Right atrium auricular region (tissue), 2 donors: ENCODE data around the gene SIX2. TPM values are rescaled to one million over a fixed set of nuclear protein-coding genes. Genes with fewer than 3 reads are reported as not detected.

ENCODE experiments used
- DNase-seq: peaks from one replicate; pipeline ENCODE4 v3.0.0-alpha.2; 2019; ENCODE audit warnings: low spot score
- H3K27ac ChIP-seq, 2 donors: fragments of 200-600 bp; sonication (generic); 1 replicate in 1 of 2; 2 replicates in 1 of 2; pipeline ENCODE4 v1.5.1; 2016 to 2019
- H3K27me3 ChIP-seq, 2 donors: fragments of 200-600 bp; sonication (generic); one replicate each; pipeline versions ENCODE4 v1.5.1 to v1.6.0; 2017 to 2019
- H3K36me3 ChIP-seq: fragments of 200-600 bp; sonication (generic); one replicate; pipeline ENCODE4 v1.5.1; 2016
- H3K4me1 ChIP-seq, 2 donors: fragments of 200-600 bp; sonication (generic); one replicate each; pipeline versions ENCODE4 v1.5.1 to v1.6.0; 2017 to 2019
- H3K4me3 ChIP-seq, 2 donors: fragments of 200-600 bp; sonication (generic); 1 replicate in 1 of 2; 2 replicates in 1 of 2; pipeline ENCODE4 v1.5.1; 2017 to 2019; ENCODE audit warnings: mild to moderate bottlenecking in 1 of 2, moderate library complexity in 1 of 2
- H3K9me3 ChIP-seq, 2 donors: fragments of 200-600 bp; sonication (generic); one replicate each; pipeline ENCODE4 v1.5.1; 2019
- total RNA-seq, 2 donors: library from RNA; depleted of rRNA; stranded (reverse); fragments of >200 nt; gene quantifications; one replicate each; pipeline ENCODE4 v1.1.0, GENCODE V29; 2016
- TF ChIP-seq, protein P1 (sequence below), 2 donors: fragments of 200-600 bp; sonication (generic); IDR thresholded peaks; one replicate each; pipeline ENCODE4 v1.5.1; 2019; ENCODE audit warnings: antibody characterized with exemption in 2 of 2

SIX2 gene
- 1 to 10 TPM; 1.1 to 2.3 TPM for total RNA-seq

DNA sequence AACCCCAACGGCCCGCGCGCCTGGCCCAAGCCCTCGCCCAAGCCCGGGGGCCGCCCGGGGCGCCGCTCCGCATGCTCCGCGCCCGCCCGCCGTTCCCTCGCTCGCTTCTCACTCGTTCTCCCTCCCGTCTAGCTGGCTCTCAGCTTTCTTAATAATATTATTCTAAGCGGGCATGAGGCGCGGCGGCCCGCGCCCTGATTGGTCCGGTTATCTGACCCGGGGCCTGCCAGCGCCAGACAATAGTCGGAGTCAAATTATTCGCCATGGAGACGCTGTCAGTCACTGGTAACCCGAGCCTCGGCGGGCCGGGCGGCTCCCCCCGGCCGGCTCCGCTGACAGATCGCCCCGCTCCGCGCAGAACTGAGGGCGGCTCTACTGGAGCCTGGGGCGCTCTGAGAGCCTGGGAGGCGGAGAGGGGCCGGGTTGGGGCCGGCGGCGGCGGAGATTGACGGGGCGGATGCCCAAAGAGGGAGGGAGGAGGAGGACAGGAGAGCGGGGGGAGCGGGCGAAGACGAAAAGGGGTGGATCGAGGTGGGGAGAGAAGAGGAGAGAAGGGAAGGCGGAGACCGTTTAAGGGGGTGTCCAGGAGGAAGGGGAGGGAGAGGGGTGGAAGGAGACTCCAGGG lies at the start of gene SIX2:
SIX2 (minus strand) TSS at position 150 of the 625 bp plus-strand sequence. CDS start 342 bp downstream, outside the sequence.
- Histone ChIP-seq H3K4me1 (peaks cover 0 to 76% of the 10 kb centered on the region in 2 donors), H3K36me3 (no peaks in the 10 kb centered on the region), H3K4me3 (peak within 1 kb of the TSS; percentile 38 to 55), H3K27me3 (peaks cover 20 to 35% of the 10 kb centered on the region in 2 donors), H3K27ac (peak within 1 kb of the TSS; percentile 73 to 75), H3K9me3 (no peaks in the 10 kb centered on the region)
- TF ChIP-seq, protein P1, sequence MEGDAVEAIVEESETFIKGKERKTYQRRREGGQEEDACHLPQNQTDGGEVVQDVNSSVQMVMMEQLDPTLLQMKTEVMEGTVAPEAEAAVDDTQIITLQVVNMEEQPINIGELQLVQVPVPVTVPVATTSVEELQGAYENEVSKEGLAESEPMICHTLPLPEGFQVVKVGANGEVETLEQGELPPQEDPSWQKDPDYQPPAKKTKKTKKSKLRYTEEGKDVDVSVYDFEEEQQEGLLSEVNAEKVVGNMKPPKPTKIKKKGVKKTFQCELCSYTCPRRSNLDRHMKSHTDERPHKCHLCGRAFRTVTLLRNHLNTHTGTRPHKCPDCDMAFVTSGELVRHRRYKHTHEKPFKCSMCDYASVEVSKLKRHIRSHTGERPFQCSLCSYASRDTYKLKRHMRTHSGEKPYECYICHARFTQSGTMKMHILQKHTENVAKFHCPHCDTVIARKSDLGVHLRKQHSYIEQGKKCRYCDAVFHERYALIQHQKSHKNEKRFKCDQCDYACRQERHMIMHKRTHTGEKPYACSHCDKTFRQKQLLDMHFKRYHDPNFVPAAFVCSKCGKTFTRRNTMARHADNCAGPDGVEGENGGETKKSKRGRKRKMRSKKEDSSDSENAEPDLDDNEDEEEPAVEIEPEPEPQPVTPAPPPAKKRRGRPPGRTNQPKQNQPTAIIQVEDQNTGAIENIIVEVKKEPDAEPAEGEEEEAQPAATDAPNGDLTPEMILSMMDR (IDR thresholded peaks at IDR 0.05): no peak
- DNase-seq: peak; percentile 96

DNA sequence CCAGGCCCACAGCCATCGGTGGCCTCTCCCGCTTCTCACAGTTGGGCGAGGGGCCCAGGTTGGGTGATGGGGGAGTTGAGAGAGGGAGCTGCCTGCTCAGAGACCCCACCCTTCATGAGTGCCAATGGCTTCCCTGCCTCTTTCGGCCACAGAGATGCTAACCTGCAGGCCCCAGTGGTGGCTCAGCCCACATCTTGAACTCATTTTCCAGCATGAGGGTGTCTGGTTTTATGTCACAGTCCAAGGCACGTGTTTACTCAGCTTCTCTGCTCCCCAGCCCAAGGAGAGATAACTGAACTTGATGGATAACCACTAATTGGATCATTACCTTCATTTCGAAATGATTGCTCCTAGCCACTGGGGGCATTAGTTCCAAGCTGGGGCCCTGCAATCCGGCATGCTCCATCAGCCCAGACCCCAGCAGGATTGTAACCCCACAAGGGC lies 45.9 kb upstream of the SIX2 start:
- no peak for DNase-seq
- TF ChIP-seq, protein P1 (IDR thresholded peaks at IDR 0.05): no peak

DNA sequence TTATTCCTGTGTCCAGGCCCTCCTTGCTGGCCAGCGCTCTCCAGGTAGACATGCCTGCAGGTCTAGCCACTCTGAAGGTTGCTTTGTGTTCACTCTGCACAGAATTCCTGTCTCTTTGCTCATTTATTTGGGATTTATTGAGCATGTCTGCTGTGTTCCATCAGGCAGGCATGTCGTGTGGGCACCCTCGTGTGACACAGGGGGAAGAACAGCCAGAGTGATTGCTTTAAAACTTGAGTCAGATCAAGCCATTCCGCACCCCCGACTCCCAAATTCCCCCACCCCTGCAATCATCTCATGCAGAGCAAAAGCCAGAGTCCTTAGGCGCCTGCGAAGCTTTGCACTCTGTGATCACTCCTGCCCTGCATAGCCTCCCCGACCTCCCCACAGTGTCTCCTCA lies 44.7 kb upstream of the SIX2 start:
- H3K9me3 ChIP-seq: no peaks in the 10 kb centered on the region
- DNase-seq: no peak
- H3K4me1 ChIP-seq: no peaks in the 10 kb centered on the region
- TF ChIP-seq, protein P1 (IDR thresholded peaks at IDR 0.05): no peak
- H3K27me3 ChIP-seq: no peaks in the 10 kb centered on the region
- no peak overlapping the region for H3K4me3 ChIP-seq
- H3K36me3 ChIP-seq: no peaks in the 10 kb centered on the region
- no peak overlapping the region for H3K27ac ChIP-seq

More for the DNA sequence above, 45.9 kb upstream of the SIX2 start:
- no peaks in the 10 kb centered on the region for H3K4me1 ChIP-seq
- no peak overlapping the region for H3K27ac ChIP-seq
- no peaks in the 10 kb centered on the region for H3K9me3 ChIP-seq
- H3K4me3 ChIP-seq: no peak overlapping the region
- no peaks in the 10 kb centered on the region for H3K36me3 ChIP-seq
- H3K27me3 ChIP-seq: no peaks in the 10 kb centered on the region

DNA sequence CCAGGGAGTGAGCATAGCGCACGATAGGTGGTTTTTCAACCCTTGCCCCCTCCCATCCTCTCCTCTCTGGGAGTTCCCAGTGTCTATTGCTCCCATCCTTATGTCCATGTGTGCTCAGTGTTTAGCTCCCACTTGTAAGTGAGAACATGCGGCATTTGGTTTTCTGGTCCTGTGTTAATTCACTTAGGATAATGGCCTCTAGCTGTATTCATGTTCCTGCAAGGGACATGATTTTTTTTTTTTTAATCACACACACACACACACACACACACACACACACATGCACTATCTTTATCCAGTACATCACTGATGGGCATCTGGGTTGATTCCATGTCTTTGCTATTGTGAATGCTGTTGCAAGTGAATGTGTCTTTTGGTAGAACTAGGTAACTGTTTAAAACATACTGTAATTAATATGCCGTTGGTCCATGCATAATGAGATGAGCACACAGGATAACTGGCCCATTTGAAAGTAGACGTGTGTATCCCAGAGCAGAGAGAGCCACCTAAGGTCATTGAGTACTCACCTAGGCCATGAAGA lies 43.2 kb upstream of the SIX2 start:
- Histone ChIP-seq H3K4me1 (no peaks in the 10 kb centered on the region), H3K27ac (no peak overlapping the region), H3K9me3 (no peaks in the 10 kb centered on the region), H3K36me3 (no peaks in the 10 kb centered on the region), H3K27me3 (no peaks in the 10 kb centered on the region), H3K4me3 (no peak overlapping the region)
- TF ChIP-seq, protein P1 (IDR thresholded peaks at IDR 0.05): no peak
- DNase-seq: no peak

DNA sequence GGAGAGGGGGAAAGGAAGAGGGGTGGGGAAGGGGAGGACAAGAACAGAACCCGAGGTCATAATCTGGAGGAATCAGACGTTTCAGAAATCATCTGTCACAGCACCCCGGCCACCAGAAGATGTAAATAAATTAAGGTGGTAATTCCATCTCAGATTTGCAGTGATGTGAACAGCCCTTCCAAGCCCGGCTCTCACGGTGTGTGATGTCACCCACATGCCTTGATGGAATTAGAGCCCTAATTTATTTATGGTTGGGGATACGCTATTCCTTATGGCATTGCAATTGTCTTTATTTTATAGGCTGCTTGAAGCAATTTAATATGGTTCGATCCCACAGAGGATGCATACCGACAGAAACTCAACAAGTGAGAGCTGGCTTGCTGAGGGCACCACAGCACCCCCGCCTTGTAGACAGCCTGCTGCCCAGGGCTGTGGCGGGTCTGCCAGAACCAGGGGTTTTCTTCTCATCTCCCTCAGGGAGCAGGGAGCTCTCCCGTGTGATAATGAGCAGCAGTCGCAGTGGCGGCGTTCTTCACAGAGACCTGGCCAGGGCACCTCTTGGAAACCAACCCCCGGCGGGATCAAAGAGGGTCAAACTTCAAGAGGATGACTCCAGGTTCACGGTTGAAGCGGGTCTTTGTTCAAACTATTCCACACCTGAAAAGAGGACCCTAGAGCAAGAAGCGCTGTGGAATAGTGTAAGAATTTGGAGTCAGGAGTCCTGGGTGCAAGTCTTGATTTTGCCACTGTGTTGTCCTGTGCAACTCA lies 40.5 kb upstream of the SIX2 start:
- Histone ChIP-seq H3K36me3 (no peaks in the 10 kb centered on the region), H3K27me3 (no peaks in the 10 kb centered on the region), H3K4me1 (no peaks in the 10 kb centered on the region), H3K27ac (no peak overlapping the region), H3K4me3 (no peak overlapping the region), H3K9me3 (no peaks in the 10 kb centered on the region)
- no peak for DNase-seq
- TF ChIP-seq, protein P1 (IDR thresholded peaks at IDR 0.05): no peak
